PFSK-1 (cell line): ENCODE measurements around the gene FAM171A1.

Experiments
- SIN3A ChIP-seq: IDR thresholded peaks from 2 replicates; pipeline ENCODE4 v1.6.1; 2012; ENCODE audit warnings: mild to moderate bottlenecking, low read length, moderate library complexity, borderline replicate concordance; ENCODE audit not compliant: insufficient read depth
- TAF1 ChIP-seq: IDR thresholded peaks from 2 replicates; pipeline ENCODE4 v1.6.1; 2012; ENCODE audit warnings: low read length, control low read depth, borderline replicate concordance; ENCODE audit not compliant: insufficient read depth

DNA sequence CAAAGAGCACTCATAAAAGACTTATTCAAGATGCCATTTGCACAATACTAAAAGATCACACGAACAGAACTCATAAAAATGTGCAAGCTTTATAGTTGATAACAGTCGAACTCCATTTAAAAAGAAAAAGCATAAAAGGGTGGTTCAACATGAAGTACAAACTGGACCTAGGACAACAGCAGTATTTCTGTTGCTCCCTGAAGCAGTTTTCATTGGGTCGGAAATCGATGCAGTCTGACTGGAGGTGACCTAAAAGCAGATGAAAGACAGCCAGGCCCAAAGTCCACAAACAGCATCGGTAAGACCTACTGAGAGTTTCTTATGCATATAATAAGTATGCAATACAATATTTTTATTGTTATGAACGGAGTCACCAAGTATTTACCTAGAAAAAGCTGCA is 23.9 kb downstream of the FAM171A1 start:
- TF ChIP-seq TAF1 (no peak), SIN3A (no peak)
